Activated CD4-positive, CD25-positive, alpha-beta regulatory T cell (primary cell): ENCODE measurements around the gene P3H4.

Experiments
- DNase-seq, 4 experiments: peaks; one replicate each; lab custom pipeline; 2025; lab: John Stamatoyannopoulos, UW

P3H4 gene

DNA sequence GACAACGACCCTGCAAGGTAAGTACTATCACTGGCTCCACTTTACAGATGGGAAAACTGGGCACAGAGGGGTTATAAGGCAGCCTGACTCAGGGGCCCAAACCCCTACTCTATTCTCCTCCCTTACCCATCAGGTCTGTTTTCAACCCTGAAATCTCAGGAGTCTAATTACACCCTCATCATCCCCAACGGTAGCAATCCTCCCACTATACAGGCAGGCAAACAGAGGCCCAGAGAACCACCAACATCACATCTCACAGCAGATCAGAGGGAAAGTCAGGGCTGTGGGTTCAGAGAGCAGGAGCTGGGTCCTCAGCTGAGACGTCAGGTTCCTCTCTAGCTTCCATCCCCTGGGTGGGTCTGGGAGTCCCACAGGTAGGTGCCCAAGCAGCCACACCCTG is 41.8 kb downstream of the P3H4 start:
- DNase-seq, result no peak

DNA sequence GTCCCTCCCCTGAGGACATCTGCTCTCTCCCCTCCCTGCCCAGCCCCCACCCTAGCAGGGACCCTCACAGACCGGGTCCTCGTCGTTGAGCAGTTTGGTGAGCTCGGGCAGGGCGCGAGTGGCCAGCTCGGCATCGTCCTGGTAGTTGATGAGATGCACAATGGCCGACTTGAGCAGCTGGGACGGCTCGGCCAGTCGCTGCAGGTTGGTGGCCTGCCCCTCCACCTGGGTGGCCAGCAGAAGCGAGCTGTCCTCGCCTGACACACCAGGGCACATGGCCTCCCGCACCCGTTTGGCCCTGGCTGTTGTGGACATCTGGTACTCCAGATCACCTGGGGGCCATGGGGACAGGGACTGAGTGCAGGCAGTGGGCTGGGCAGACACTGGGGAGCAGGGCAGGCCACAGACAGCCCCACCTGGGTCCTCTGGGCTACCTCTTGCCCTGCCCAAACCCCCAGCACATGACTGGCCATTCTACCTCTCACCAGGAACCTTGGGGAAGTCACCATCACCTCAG is 42.3 kb downstream of the P3H4 start:
- DNase-seq, result no peak

DNA sequence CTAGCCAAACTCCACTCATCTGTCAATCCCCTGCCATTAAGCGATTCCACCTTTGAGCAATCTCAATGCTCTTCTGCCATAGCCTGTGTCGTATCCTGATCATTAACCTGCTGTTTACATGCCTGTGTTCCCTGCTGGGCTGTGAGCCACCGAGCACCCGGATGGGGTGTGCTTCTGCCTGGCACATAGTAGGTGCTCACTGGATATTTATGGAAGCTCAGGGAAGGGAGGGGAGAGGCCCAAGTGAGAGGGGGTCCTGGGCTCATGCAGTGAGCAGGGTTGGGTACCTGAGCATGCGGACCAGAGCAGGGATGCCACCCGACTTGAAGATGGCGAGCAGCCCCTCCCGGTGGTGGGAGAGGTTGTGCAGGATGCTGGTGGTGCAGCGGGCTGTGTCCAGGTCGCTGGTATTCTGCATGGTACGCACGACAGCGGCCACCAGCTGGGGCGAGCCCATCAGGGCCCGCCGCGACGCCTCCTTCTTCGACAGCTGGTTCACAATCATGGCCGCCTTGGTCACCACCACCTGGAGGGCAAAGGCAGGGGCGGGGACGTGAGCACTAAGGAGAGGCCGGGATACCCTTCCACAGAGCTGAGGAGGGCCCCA is 43.0 kb downstream of the P3H4 start:
- DNase-seq, result no peak

DNA sequence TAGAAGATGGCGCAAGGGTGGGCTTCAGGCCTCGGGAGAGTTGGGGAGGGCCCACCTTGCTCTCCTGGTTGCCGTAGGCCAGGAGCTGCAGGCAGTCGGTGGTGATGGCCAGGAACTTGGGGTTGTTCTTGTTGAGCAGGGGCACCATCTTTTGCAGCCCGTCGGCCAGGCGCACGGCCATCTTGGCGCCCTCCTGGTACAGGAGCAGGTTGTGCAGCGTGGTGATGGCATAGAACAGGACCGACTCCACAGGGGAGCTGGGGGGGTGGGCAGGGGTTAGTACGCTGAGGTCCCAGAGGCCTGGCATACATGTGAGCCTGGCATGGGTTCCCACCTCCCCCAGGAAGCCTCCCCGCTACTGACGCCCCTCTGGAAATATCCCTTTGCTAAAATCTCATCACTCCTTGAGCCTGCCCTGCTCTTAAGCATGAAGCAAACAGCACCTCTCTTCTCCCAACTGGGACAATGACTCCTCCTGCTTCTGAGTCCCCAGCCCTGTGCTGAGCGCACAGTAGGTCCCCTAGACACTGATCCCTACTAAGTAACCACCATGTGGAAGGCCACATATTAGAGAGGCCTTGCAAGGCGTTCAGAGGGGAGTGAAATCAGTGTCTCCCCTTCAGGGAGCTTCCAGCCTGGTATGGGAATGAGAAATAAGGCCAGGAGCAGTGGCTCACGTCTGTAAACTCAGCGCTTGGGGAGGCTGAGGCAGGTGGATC is 44.3 kb downstream of the P3H4 start:
- DNase-seq, result no peak

DNA sequence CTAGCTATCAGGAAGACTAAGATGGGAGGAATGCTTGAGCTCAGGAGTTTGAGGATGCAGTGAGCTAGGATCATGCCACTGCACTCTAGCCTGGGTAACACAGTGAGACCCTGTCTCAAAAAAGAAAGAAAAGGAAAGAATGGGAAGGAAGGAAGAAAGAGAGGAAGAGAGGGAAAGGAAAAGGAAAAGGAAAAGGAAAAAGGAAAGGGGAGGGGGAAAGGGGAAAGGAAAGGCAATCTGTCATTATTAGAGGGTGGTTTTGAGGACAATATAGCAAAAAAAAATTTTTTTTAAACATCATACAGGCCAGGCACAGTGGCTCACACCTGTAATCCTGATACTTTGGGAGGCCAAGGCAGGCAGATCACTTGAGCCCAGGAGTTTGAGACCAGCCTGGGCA is 45.6 kb downstream of the P3H4 start:
- DNase-seq, result no peak

DNA sequence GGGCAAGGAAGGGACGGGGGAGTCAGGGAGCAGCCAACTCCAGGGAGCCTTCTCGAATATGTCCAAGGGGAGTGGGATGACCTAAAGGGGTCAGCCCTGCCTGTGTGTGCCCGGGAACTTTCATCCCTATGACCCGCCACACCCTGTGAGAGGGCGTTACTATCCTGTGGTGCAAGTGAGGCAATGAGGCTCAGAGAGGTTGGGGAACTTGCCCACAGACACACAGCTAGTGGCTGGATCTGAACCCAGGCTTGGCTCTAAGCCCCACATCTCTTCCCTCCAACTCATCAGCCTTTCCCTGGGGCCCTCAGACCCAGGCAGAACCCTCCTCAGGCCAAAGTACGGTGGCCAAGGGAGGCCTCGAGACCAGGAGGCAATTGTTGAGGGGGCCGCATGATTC is 48.4 kb downstream of the P3H4 start:
- no peak for DNase-seq

DNA sequence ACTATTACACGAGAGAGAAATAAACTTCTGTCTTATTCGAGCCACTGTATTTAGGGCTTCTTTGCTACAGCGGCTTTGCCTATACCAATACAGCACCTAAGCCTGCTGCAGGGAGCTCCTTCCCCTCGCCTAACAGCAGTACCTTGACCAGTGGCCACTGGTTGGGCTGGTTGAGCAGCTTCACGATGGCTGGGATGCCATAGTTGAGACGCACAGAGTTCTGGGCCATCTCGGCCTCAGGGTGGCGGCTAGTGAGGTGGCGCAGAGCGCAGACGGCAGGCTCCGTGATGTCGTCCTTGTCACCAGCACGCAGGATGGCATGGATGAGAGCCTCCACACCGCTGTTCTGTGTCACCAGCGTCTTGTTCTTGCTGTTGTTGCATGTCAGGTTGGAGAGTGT is 48.9 kb downstream of the P3H4 start:
- no peak for DNase-seq

DNA sequence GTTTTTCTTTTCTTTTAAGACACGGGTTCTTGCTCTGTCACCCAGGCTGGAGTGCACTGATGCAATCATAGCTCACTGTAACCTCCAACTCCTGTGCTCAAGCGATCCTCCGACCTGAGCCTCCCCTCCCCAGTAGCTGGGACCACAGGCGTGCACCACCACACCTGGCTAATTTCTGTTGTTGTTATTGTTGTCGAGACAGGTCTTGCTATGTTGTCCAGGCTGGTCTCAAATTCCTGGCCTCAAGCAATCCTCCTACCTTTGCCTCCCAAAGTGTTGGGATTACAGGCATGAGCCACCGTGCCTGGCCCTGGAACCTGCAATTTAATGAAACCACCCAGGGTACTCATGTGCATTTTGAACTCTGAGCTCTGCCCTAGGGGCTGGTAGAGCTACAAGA is 49.4 kb downstream of the P3H4 start:
- no peak for DNase-seq

DNA sequence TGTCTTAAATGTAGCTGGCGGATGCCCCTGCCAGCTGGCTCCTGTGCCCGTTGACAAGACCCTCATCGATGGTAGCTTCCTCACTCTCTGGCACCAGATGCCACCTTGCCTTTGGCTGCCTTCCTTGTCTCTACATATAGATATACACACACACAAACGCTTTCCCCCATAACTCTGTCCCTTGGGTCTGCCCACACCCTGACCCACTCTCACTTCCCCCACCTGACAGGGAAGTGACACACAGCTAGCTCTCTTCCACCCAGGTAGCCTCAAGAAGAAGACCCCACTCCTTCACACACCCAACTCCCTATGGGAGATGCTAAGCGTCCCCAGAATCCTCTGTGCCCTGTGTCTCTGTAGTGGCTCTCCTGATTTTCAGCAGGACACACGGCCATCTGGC is 50.9 kb downstream of the P3H4 start:
- no peak for DNase-seq

DNA sequence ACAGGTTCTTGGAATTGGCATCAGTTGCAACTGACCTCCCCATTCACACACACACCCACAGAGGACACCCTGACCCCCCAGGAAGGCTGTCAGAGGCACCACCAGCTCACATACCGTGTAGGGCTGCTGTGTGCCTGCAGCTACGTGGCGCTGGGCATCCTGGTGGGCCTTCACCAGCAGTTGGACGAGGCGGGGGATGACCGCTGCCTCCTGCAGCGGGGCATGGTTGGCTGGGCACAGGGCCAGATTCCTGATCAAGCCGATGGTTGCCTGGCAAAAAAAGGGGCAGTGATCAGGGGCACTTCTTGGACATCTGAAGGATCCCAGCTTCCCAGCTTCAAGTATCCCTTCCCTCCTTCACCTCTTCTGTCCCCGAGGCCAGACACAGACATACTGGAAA is 53.1 kb downstream of the P3H4 start:
- no peak for DNase-seq

DNA sequence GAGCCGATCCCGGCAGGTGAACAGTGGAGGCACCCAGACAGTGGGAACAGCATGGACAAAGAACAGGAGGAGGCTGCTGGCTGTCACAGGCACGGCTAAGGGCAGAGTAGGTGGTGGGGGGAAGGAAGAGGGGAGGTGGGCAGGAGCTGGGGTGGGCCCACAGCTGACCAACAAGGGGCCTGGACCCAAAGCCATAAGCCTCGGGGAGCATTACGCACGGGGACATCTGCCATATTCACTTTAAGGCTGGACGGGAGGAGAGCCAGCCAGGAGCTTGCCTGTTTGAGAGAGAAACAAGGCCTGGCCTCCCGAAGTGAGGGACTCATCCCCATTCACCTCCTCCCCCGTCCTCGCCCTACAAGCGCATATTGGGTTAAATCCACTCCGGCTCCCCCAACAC is 57.7 kb downstream of the P3H4 start:
- DNase-seq, result no peak
